Measurements from ENCODE around the gene IL33. TPM values are rescaled to one million over a fixed set of nuclear protein-coding genes. Genes with fewer than 3 reads are reported as not detected.

The IL33 gene
- polyA plus RNA-seq, 1 of the 3 experiments (the other 2 are of a cell fraction): not detected

- POLR2A ChIA-PET: no interaction called here
- CTCF ChIA-PET: interaction anchor here (0.9 to 1.1 kb wide), 2 partner anchors 20 to 137 kb away, joined by 3 read pairs; no protein-coding TSS in a partner anchor
- 38% methylated on average over 3 of the region's 3 CpGs for WGBS (ENCODE audit: low lambda C conversion rate)
Measured at GRCh38 chr9:6218099-6218502, 2.5 kb downstream of the IL33 start.

GRCh38 chr9:6219040-6219439, 3.4 kb downstream of the IL33 start:
- Histone ChIP-seq H3K4me2 (no peak overlapping the region), H4K20me1 (ENCODE audit: insufficient read depth) (no peaks in the 10 kb centered on the region), H3K4me1 (ENCODE audit: control insufficient read depth in 1 of 2, insufficient read depth in 2 of 2, low read depth in 1 of 2, low read length in 1 of 2) (peaks cover 0 to 19% of the 10 kb centered on the region in 2 experiments; a peak in 1 of 4 replicates), H3K9ac (no peak overlapping the region), H3K9me2 (no peaks in the 10 kb centered on the region), H3K9me3 (no peaks in the 10 kb centered on the region), H3K79me2 (ENCODE audit: insufficient read depth) (no peaks in the 10 kb centered on the region), H3K27me3 (ENCODE audit: insufficient read depth) (no peaks in the 10 kb centered on the region), H2AFZ (ENCODE audit: low read depth) (no peak overlapping the region), H3K36me3 (replicated peaks in 1 of 2; ENCODE audit: control insufficient read depth in 1 of 2, insufficient read depth in 2 of 2, low read length in 1 of 2) (no peaks in the 10 kb centered on the region), H3K4me3 (ENCODE audit: low read depth in 2 of 2, low read length in 1 of 2) (no peak overlapping the region), H3K27ac (ENCODE audit: low read depth in 2 of 2, low read length in 1 of 2) (no peak overlapping the region), H3F3A (replicated peaks; ENCODE audit: insufficient read depth) (no peaks in the 10 kb centered on the region)
- no peak for TF ChIP-seq NFIC (IDR thresholded peaks at IDR 0.05; ENCODE audit: borderline replicate concordance)
- no peak for TF ChIP-seq RCOR1 (IDR thresholded peaks at IDR 0.05; ENCODE audit: low read length)
- no peak for TF ChIP-seq ZBTB33 (IDR thresholded peaks at IDR 0.05; ENCODE audit: borderline replicate concordance, low read depth)
- TF ChIP-seq GABPA (IDR thresholded peaks at IDR 0.05; ENCODE audit: low read depth): no peak
- 84% methylated on average over 4 of the region's 4 CpGs for WGBS (ENCODE audit: low lambda C conversion rate)
- ChIA-PET CTCF (interaction anchor here (0.9 kb wide), 1 partner anchor 136 kb away, joined by 3 read pairs; no protein-coding TSS in a partner anchor), POLR2A (no interaction called here)
- DNase-seq: no peak

More at GRCh38 chr9:6218099-6218502, 2.5 kb downstream of the IL33 start:
- no peaks in the 10 kb centered on the region for H3F3A ChIP-seq (replicated peaks; ENCODE audit: insufficient read depth)
- H3K9ac ChIP-seq: no peak overlapping the region
- H3K4me1 ChIP-seq (ENCODE audit: control insufficient read depth in 1 of 2, insufficient read depth in 2 of 2, low read depth in 1 of 2, low read length in 1 of 2): peaks cover 0 to 19% of the 10 kb centered on the region in 2 experiments; a peak in 1 of 4 replicates
- H3K9me2 ChIP-seq: no peaks in the 10 kb centered on the region
- no peaks in the 10 kb centered on the region for H3K27me3 ChIP-seq (ENCODE audit: insufficient read depth)
- no peak overlapping the region for H2AFZ ChIP-seq (ENCODE audit: low read depth)
- H3K4me2 ChIP-seq: peak overlapping the region; percentile 14; the same call in 1 of the 2 replicates
- peak overlapping the region in 1 of 2 experiments; percentile 6; a peak in 1 of 4 replicates for H3K4me3 ChIP-seq (ENCODE audit: low read depth in 2 of 2, low read length in 1 of 2)
- no peaks in the 10 kb centered on the region for H3K79me2 ChIP-seq (ENCODE audit: insufficient read depth)
- no peaks in the 10 kb centered on the region for H3K36me3 ChIP-seq (replicated peaks in 1 of 2; ENCODE audit: control insufficient read depth in 1 of 2, insufficient read depth in 2 of 2, low read length in 1 of 2)
- H3K27ac ChIP-seq (ENCODE audit: low read depth in 2 of 2, low read length in 1 of 2): peak overlapping the region in 1 of 2 experiments; percentile 15; a peak in 1 of 4 replicates
- no peak for DNase-seq
- H4K20me1 ChIP-seq (ENCODE audit: insufficient read depth): no peaks in the 10 kb centered on the region
- no peak for TF ChIP-seq EZH2phosphoT487 (IDR thresholded peaks at IDR 0.05; ENCODE audit: borderline replicate concordance, low read depth)
- H3K9me3 ChIP-seq: no peaks in the 10 kb centered on the region

GRCh38 chr9:6219981-6220380, 4.4 kb downstream of the IL33 start:
- CTCF ChIA-PET: no interaction called here
- POLR2A ChIA-PET: no interaction called here
- Histone ChIP-seq H3K4me2 (no peak overlapping the region), H3K9me2 (no peaks in the 10 kb centered on the region), H3K4me1 (ENCODE audit: control insufficient read depth in 1 of 2, insufficient read depth in 2 of 2, low read depth in 1 of 2, low read length in 1 of 2) (peaks cover 0 to 16% of the 10 kb centered on the region in 2 experiments; a peak in 1 of 4 replicates), H4K20me1 (ENCODE audit: insufficient read depth) (no peaks in the 10 kb centered on the region), H3K4me3 (ENCODE audit: low read depth in 2 of 2, low read length in 1 of 2) (no peak overlapping the region), H3K36me3 (replicated peaks in 1 of 2; ENCODE audit: control insufficient read depth in 1 of 2, insufficient read depth in 2 of 2, low read length in 1 of 2) (no peaks in the 10 kb centered on the region), H2AFZ (ENCODE audit: low read depth) (no peak overlapping the region), H3K27ac (ENCODE audit: low read depth in 2 of 2, low read length in 1 of 2) (no peak overlapping the region), H3F3A (replicated peaks; ENCODE audit: insufficient read depth) (no peaks in the 10 kb centered on the region), H3K79me2 (ENCODE audit: insufficient read depth) (no peaks in the 10 kb centered on the region), H3K27me3 (ENCODE audit: insufficient read depth) (no peaks in the 10 kb centered on the region), H3K9me3 (no peaks in the 10 kb centered on the region), H3K9ac (no peak overlapping the region)
- DNase-seq: no peak
- TF ChIP-seq FOXJ3 (CRISPR knock-in tag; IDR thresholded peaks at IDR 0.05) (no peak), TCF12 (IDR thresholded peaks at IDR 0.05) (no peak), RAD21 (IDR thresholded peaks at IDR 0.05; ENCODE audit: low read length) (no peak)
- WGBS (ENCODE audit: low lambda C conversion rate): 77% methylated on average over 2 of the region's 2 CpGs

Data from SK-N-SH (cell line).